Stimulated activated CD8-positive, alpha-beta memory T cell treated with anti-CD3 and anti-CD28 coated beads, Interleukin-2, amount 100 ng/mL, for 1 hour (primary cell): Measurements from ENCODE around the gene MRPL58.
A peak's percentile ranks its signal among the peaks of the same experiment; 100 is the strongest.
"Not testable (repeated sequence)": the region's sequence is repeated elsewhere in the genome, so short reads cannot be mapped to it uniquely, and the experiment has no call there.

ENCODE experiments used
- DNase-seq, 2 donors: peaks; one replicate each; pipeline ENCODE4 v3.0.0-alpha.2; 2020; ENCODE audit warnings: low read depth in 2 of 2

MRPL58 gene

GRCh38 chr17:75013092-75013559, 656 bp downstream of the MRPL58 start:
- no peak for DNase-seq

GRCh38 chr17:75019146-75019545, 6.7 kb downstream of the MRPL58 start:
- no peak for DNase-seq

GRCh38 chr17:75019710-75020109, 7.2 kb downstream of the MRPL58 start:
- no peak for DNase-seq

GRCh38 chr17:75020331-75021110, 8.1 kb downstream of the MRPL58 start:
- DNase-seq: no peak

GRCh38 chr17:75024686-75025397, 12.4 kb downstream of the MRPL58 start:
- no peak for DNase-seq

- not testable (repeated sequence) for DNase-seq
Measured at GRCh38 chr17:75025398-75025734, 12.9 kb downstream of the MRPL58 start.

- DNase-seq: not testable (repeated sequence)
Measured at GRCh38 chr17:75026650-75027049, 14.2 kb downstream of the MRPL58 start.

- no peak for DNase-seq
Measured at GRCh38 chr17:75030161-75030560, 17.7 kb downstream of the MRPL58 start.

GRCh38 chr17:75031972-75032719, 19.7 kb downstream of the MRPL58 start:
- DNase-seq: no peak

GRCh38 chr17:75032720-75033280, 20.3 kb downstream of the MRPL58 start:
- DNase-seq: no peak

GRCh38 chr17:75033346-75034235, 21.1 kb downstream of the MRPL58 start:
- peak; percentile 64 to 67 for DNase-seq

- DNase-seq: peak in 1 of 2 donors; percentile 54
Measured at GRCh38 chr17:75034236-75034908, 21.9 kb downstream of the MRPL58 start.

GRCh38 chr17:75036643-75037268, 24.3 kb downstream of the MRPL58 start:
- peak; percentile 65 to 75 for DNase-seq

GRCh38 chr17:75039238-75039637, 26.8 kb downstream of the MRPL58 start:
- no peak for DNase-seq

GRCh38 chr17:75041656-75042280, 29.3 kb downstream of the MRPL58 start:
- DNase-seq: no peak

- not testable (repeated sequence) for DNase-seq
Measured at GRCh38 chr17:75043789-75044188, 31.3 kb downstream of the MRPL58 start.

- no peak for DNase-seq
Measured at GRCh38 chr17:75044716-75045115, 32.2 kb downstream of the MRPL58 start.

GRCh38 chr17:75045946-75046406, 33.5 kb downstream of the MRPL58 start:
- DNase-seq: not testable (repeated sequence)
